ENCODE measurements around the gene LDHA.

- TF ChIP-seq EZH2 (IDR thresholded peaks at IDR 0.05; ENCODE audit: borderline replicate concordance) (no peak), EZH2phosphoT487 (IDR thresholded peaks at IDR 0.05; ENCODE audit: low read depth, severe bottlenecking, unreplicated experiment) (no peak)
- TF ChIP-seq, protein P1, sequence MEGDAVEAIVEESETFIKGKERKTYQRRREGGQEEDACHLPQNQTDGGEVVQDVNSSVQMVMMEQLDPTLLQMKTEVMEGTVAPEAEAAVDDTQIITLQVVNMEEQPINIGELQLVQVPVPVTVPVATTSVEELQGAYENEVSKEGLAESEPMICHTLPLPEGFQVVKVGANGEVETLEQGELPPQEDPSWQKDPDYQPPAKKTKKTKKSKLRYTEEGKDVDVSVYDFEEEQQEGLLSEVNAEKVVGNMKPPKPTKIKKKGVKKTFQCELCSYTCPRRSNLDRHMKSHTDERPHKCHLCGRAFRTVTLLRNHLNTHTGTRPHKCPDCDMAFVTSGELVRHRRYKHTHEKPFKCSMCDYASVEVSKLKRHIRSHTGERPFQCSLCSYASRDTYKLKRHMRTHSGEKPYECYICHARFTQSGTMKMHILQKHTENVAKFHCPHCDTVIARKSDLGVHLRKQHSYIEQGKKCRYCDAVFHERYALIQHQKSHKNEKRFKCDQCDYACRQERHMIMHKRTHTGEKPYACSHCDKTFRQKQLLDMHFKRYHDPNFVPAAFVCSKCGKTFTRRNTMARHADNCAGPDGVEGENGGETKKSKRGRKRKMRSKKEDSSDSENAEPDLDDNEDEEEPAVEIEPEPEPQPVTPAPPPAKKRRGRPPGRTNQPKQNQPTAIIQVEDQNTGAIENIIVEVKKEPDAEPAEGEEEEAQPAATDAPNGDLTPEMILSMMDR (IDR thresholded peaks at IDR 0.05; ENCODE audit: poor library complexity), result no peak
Measured at GRCh38 chr11:18394928-18395734, 768 bp downstream of the LDHA start.

Data from hepatocyte (in vitro differentiated cells).